Left kidney (tissue), 2 donors: ENCODE data around the gene AVP. TPM values are rescaled to one million over a fixed set of nuclear protein-coding genes. Genes with fewer than 3 reads are reported as not detected.

Source experiments
- DNase-seq: peaks from one replicate; pipeline ENCODE4 v3.0.0-alpha.2; 2013
- polyA plus RNA-seq: library from polyadenylated mRNA; unstranded; fragments of 120-200 nt; gene quantifications from one replicate; pipeline ENCODE4 v1.2.1, GENCODE V29; 2013; ENCODE audit not compliant: insufficient read length

AVP gene
- polyA plus RNA-seq, 1 donor, result 0.28 TPM

DNA sequence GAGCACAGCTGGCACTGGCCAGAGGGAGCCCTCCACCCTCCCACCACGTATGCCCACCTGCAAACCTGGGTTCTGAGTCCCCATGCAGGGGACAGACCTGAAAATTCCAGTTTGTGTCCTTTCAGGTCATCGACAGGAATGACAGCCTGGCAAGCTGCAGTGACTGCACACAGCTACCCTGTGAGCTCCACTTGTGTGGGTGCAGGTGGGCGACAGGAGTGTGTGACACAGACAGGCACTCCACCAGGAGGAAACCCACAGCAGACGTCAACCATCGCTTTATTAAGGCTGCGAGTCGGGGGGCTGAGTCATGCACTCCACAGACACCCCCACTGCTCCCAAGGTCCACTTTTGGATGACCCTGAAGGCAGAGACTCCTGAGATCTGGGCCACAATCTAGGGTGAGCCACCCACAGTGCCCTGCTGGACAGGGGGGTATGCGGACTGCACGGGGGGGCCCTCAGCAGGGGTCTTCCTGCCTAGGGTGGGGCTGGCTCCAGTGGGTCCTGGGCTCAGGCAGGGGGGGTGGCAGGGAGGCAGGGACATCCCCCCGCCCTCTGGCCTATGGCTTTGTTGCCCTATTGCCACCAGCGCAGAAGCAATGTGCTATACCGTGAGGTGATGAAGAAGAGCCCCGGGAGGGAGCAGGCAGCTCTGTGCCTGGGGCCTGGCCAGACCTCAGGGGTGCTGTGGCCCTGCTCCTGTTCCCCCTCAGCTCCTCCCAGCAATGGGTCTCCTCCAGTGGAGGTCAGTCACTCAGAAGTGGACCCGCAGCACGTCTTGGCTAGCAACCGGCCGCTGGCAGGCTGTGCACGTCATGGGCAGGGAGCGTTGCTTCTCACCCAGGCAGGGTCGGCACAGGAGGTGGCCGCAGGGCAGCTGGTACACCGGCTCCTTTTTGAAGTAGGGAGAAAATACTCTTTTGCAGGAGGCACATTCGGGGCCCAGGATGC, 25.1 kb upstream of the AVP start:
- DNase-seq, result no peak

GRCh38 chr20:3107464-3108025, 23.0 kb upstream of the AVP start:
- DNase-seq, result no peak

- DNase-seq, result no peak
These were observed 22.3 kb upstream of the AVP start for GRCh38 chr20:3106658-3107463.

GRCh38 chr20:3106185-3106584, 21.7 kb upstream of the AVP start:
- no peak for DNase-seq

DNA sequence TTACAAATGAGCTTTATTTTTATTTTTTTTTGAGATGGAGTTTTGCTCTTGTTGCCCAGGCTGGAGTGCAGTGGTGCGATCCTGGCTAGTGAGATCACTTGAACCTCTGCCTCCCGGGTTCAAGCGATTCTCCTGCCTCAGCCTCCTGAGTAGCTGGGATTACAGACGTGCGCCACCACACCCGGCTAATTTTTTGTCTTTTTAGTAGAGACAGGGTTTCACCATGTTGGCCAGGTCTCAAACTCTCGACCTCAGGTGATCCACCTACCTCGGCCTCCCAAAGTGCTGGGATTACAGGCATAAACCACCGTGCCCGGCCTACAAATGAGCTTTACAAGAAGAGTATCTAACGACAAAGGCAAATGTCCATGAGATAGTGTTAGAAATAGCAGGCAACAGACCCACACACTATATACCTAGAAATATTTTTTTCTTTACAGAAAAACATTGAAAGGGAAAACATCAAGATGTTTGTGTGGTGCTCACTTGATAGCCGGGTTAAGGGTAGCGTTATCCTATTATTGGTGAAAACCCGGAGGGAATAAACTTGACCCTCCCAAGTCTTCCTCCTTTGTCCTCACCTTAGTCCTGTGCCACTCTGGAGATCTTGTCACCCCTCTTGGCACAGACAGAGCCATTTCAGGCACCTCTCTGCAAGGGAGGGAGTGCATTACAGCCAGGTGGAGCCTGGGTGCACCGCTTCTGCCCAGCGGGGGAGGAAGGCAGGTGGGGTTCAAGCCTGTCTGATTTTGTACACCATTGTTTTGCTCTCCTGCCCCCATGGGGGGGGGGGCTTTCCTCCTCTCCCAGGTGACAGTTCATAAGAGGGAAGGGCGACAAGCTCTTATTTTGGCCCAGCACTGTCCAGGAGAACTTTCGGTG, 21.0 kb upstream of the AVP start:
- DNase-seq, result no peak

DNA sequence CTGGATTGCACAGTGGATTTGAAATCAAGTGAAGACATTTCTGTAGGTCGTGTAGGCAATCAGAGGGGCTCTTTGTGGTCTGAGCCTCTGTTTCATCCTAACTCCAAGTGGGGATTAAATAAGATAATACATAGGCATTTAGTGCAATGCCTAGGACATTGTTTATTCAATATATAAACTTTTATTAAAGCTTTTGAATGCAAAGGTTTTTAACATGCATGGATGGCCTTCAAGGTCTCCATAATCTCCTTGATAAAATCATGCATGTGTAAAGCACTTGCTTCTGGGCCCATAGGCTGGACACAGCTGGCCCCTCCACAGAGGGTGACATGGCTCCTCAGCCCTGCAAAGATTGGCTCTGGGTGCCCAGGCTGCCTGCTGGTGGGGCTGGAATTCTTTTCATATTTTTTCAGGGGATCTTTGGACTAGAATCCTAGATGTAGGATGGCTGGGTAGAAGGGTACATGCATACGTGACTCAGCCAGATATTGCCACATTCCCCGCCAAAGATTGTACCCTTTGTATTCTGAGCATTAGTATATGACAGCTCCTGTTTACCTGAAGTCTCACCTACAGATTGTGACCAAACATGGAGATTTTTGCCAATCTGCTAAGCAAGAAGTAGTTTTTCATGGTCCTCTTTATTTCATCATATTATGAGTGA, 19.0 kb upstream of the AVP start:
- DNase-seq, result no peak

DNA sequence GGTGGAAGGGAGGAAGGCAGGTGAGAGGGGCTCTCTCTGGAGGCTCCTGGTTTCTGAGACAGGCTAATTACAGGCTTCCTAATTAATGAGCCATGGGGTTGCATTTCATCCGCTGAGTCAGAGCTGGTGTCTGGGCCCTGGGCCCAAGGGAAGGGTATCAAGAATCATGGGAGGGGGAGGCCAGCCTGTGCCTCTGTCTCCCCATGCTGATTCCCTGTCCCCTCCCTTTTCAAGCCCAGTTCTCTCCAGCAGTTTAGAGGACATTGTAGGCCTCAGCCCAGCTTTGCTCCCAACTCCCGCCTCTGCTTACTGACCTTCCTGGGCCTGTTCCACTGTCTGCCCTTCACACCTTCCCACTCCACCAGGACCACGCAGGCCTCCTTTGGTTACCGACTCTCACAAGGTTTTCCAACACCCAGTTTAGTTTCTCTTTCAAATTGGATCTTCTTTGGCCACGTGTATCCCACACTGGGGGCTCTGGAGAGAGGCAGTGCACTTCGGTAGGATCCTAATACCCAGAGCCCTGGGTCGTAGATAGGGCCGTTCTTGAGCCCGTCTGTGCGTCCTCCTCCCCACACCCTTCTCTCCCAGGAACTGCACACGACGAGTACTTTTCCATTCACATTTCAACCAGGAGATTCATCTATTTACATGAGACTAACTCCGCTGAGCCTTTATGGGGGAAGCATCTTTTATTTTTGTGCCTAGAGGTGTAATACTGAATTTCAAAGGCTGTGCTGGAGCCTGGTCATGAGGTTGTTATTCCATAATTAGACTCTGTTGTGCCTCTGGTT, 18.2 kb upstream of the AVP start:
- DNase-seq, result no peak

DNA sequence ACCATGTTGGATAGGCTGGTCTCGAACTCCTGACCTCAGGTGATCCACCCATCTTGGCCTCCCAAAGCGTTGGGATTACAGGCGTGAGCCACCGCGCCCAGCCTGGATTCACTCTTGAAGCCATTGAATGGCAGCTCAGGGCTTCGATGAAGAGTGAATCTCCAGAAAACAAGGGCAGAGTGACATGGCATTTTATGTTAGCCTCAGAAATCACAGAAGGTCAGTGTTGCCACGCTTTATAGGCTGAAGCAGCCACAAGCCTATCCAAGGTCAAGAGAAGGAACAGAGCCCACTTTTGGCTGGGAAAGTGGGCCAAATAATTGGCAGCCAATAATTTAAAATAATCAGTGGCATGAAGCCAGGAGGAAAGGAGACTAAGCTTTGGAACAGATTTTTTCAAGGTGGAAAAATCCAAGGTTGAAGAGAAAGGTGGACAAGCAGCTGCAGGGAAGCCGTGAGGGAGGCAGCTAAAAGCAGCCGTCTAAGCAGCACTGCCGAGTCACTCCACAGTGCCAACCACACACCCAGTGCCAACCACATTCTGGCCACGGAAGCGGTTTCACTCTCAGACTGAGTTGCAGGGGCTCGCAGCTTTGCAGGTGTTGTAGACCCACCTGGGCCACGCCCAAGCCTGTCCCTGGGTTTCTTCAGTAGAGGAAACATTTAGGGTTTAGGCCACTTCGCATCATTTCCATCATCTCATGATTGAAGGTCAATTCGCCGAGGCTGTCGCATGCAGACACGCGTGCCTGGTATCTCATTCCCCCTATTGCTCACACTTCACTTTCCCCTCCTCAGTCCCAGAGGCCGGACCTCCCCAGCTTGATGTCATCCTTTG, 17.4 kb upstream of the AVP start:
- no peak for DNase-seq

- no peak for DNase-seq
These were observed 16.7 kb upstream of the AVP start for GRCh38 chr20:3101251-3101650.

- DNase-seq, result no peak
These were observed 16.0 kb upstream of the AVP start for GRCh38 chr20:3100480-3100879.

GRCh38 chr20:3094848-3095629, 10.5 kb upstream of the AVP start:
- no peak for DNase-seq

- DNase-seq, result no peak
These were observed 9.4 kb upstream of the AVP start for GRCh38 chr20:3093861-3094361.

- no peak for DNase-seq
These were observed 8.3 kb upstream of the AVP start for GRCh38 chr20:3092611-3093379.

GRCh38 chr20:3090565-3090964, 6.0 kb upstream of the AVP start:
- no peak for DNase-seq

DNA sequence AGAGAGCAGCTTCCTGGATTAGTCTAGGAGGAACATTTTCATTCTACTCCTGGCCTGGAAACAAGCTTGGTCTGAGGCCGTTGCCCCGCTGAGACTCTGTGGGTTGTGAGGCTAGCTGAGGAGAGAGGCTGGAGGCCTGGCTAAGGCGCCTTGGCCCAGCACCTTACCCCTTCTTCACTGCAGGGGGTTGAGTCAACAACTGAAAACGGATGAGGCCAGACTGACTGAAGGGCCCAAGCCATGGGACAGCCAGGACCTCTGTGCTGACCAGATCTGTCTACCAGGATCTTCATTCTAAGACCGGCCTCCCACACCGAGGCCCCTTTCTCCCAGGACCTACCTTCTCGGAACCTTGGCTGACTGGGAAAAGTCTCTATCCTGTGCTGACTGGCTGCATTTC, 3.5 kb upstream of the AVP start:
- no peak for DNase-seq

DNA sequence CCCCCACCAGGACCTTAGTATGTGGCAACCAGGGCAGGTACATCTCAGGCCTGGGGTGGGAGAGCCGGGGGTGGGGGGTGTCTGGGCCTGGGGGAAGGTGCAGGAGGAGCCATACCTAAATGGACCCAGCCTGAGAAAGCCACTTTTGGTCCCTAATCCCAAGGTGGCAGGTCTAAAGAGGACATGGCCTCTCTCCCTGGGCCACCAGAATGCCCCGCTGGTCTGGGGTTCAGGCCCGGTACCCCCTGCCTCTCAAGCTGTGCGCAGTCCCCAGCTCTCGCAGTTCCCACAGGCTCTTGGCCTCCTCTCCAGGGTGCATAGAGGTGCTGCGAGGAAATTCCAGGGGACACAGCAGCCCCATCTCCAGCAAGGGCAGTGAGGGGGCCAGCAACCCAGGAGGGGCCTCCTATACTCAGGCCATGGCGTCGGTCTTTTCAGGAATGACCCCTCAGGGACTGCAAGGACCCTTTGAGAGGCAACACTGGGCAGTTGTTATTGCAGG, 1.1 kb upstream of the AVP start:
- DNase-seq, result no peak

DNA sequence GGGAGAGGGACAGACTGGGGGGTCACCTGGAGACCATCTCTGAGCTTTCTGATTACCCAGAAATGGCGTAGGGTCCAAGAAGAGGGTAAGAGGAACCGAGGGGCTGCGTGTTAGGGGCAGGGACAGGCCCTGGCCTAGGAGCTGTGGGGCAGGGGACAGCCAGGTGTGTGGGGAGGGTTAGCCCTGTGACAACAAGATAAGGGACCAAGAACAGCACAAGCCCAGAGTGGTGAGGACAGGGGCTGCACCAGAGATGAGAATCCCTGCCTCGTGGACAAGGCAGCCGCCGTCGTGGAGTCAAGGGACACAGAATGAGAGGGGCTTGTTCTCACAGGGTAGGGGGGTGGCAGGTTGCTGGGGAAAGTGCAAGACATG, 449 bp upstream of the AVP start:
- no peak for DNase-seq
